ENCODE results near the gene FZR1.

Gene FZR1

GRCh38 chr19:3532154-3532786 is 26.2 kb downstream of the FZR1 start:
- no peak for DNase-seq

GRCh38 chr19:3533033-3533432 is 26.9 kb downstream of the FZR1 start:
- no peak for DNase-seq

DNA sequence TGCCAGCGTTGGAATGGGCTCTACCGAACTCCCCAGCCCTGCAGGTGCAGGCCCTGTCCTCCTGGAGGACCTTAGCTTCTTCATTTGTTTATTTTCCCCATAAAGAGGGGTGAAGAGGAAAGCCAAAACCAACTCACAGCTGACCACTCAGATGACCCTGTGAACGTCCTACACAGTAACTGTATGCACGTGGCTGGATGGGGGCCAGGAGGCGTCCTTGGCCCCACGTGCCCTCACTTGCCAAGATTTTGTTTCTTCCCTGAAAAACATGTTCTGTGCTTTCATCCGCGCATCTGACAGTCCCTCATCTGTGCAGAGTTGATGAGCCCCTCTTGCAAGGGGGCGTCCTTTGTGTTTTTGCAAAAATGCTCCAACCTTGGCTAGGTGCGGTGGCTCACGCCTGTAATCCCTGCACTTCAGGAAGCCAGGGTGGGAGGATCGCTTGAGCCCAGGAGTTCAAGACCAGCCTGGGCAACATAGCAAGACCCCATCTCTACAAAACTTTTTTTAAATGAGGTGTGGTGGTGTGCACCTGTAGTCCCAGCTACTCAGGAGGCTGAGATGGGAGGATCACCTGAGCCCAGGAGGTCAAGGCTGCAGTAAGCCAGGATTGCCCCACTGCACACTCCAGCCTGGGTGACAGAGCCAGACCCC is 27.6 kb downstream of the FZR1 start:
- no peak for DNase-seq

- DNase-seq: no peak
Observed at GRCh38 chr19:3534375-3535234, 28.5 kb downstream of the FZR1 start.

DNA sequence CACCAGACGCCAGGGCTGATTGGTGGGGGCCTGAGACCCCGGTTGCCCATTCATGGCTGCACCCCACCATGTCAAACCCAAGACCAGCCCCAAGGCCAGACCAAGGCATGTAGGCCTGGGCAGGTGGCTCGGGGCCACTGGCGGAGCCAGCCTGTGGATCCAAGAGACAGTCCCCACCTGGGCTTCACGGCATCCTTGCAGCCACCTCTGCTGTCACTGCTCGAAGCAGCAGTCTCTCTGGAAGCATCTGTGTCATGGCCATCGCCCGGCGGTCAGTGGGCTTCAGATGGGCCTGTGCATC is 29.1 kb downstream of the FZR1 start:
- DNase-seq: no peak

DNA sequence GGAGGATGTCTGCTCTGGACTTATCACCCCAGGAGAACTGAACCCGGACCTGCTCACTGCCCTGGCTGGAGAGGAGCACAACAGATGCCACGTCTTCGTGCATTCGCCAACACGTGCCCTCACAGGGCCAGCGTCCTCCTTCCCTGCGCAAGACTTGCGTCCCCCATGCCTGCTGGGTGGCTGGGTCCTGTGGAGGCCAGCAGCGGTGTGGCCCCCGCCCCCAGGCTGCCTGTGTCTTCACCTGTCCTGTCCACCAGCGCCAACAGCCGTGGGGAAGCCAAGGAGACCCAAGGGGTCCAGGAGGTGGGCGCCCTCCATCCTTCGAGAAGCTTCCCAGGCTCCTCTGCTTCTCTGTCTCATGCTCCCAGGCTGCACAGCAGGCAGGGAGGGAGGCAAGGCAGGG is 29.5 kb downstream of the FZR1 start:
- no peak for DNase-seq

DNA sequence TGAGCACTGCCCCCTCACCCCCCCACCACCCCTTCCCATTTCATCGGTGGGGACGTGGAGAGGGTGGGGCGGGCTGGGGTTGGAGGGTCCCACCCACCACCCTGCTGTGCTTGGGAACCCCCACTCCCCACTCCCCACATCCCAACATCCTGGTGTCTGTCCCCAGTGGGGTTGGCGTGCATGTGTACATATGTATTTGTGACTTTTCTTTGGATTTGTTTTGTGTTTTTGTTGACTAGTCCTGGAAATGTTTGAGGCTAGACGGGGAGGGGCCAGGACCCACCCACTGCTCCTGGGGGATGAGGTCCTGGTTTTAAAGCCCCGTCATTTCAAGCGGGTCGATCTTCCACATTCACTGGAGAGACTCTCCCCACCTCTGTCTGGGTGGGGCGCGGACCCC is 29.9 kb downstream of the FZR1 start:
- no peak for DNase-seq

DNA sequence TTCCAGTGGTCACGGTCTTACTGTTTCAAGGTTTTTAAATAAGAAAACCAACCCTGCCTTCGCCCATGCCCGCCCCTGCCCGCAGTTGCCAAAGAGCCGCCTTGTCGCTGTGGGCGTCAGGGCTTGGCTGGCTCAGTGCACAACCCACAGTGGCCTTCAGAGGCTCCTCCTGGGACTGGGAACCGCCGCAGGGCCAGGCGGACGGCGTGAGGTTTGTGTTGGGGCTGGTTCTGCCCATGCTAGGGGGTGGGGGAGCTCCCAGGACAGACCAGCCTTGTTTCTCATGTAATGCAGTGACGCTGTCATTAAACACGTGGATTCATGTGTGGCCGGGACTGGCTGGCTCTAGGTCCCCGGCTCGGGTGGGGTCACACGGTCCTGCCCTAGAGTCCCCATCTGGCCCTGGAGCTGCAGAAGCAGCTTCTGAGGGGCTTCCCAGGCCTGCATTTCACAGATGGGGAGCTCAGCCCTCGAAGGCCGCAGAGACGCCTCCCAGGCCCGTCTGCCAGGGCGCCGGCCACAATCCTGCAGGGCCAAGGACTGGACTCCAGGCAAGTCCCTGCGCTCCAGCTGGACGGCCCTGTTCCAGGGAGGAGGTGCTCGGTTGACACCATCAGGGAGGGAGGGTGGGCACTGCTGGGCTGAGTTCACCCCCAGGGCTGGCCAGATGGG is 30.5 kb downstream of the FZR1 start:
- DNase-seq: no peak

DNA sequence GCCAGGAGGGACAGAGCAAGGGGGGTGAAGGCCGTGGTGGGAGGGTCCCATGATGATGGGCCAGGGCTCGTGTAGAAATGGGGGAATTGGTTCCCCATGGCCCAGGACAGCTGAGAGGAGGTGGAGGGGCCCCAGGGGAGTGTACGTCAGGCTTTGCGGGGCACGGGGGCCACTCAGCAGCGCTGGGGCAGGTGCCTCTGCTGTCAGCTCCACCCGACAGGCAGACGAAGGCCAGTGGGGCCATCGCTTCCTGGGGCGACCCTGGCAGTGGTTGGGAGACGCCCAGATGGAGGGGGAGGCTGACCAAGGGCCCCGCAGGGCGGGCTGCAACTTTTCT is 31.0 kb downstream of the FZR1 start:
- DNase-seq: no peak

DNA sequence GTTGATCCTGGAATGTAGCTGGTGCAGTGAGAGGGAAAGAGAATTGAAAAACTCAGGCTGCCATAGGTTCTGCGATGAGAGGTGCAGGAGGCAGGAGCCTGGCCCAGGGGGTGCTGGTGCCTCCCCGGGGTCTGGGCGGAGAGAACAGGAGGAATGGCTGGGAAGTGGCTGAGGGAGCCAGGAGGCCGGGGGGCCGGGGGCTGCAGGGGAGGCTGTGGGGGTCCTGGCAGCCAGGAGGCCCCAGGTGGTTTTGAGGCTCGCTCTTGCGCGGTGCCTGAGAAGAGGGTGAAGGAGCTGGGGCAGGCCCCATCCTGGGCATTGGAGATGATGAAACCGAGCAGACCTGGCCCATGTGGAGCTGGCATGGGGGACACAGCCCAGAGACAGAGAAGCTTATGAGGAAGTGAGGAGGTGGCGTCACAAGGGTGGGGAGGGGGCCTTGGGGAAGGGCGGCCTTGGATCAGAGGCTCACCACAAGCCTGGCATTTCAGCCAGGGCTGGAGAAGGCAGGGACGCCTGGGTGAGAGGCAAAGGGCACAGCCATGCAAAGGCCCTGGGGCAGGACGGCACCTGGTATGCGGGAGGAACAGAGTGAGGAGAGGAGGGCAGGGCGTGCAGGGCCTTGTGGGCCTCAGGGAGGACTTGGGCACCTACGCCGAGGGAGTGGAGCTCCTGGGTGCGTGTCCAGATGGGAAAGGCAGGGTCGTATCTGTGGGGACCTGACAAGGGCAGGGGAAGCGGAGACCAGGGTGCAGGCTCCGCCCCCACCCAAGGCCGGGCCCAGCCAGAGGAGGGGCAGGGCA is 31.5 kb downstream of the FZR1 start:
- no peak for DNase-seq

GRCh38 chr19:3538258-3538929 is 32.3 kb downstream of the FZR1 start:
- DNase-seq: no peak

GRCh38 chr19:3538965-3539755 is 33.0 kb downstream of the FZR1 start, which contains the start of gene TEKTIP1:
TSS of gene TEKTIP1 (plus strand) at chr19:3539174. CDS start at chr19:3539178, 4 bp downstream.
- DNase-seq: no peak

DNA sequence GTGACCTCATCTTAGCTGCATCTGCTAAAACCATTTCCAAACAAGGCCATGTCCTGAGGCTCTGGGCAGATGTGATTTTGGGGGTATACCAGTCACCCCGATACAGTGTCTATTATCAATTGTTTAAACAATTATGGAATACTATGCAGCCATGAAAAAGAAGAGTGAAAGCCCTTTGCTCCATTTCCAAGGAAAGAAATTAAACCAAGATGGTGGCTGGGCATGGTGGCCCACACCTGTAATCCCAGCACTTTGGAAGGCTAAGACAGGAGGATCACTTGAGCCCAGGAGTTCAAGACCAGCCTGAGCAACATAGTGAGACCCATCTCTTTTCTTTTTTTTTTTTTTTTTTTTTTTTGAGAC is 33.6 kb downstream of the FZR1 start:
- no peak for DNase-seq

DNA sequence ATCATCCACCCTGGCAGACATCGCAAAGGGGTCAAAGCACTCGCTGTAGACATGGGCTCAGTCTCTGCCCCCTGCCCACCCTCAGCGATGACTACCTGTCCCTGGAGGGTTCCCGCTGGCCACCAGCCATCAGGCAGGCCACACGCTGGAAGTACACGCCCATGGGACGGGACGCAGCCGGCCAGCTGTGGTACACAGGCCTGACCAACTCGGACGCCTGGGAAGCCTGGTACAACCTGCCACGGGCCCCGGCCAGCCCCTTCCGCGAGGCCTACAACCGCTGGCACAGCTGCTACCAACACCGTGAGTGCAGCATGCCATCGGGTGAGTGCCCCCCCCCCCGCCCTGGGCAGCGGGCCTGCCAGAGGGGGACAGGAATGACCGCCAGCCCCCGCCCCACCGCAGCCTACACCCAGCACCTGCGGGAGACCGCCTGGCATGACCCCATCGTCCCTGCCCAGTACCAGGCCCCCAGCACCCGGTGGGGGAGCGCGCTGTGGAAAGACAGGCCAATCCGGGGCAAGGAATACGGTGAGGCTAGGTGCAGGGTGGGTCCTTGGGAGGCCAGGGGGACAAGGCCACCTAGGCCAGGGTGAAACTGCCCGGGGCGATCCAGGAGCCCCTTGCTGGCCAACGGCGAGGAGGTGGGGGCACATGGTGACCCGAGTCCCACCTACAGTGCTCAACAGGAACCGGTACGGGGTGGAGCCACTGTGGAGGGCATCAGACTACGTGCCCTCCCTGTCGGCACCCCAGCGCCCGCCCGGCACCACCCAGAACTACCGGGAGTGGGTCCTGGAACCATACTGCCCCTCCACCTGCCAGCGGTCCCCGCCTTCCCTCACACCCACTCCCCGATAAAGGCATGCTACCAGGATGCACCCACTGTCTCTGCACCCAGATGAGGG is 37.3 kb downstream of the FZR1 start:
- DNase-seq: no peak

DNA sequence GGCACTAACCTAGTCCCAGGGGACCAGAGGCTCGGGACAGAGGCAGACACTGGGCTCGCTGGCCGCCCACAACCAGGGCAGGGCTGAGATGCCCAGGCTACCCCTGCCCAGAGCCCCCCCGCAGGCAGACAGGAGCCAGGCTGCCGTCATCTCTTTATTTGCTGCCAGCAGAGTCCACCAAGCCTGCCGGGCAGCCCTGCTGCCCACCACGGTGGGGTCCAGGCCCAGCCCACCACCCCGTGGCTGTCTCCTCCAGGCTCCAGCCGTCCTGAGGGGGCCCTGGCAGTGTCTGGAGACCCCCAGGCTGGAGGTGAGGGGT is 37.9 kb downstream of the FZR1 start:
- no peak for DNase-seq

GRCh38 chr19:3544742-3545668 is 38.9 kb downstream of the FZR1 start:
- DNase-seq: peak; percentile 38 to 82 (median 72)

GRCh38 chr19:3545669-3546034 is 39.5 kb downstream of the FZR1 start:
- no peak for DNase-seq

GRCh38 chr19:3546119-3546518 is 40.0 kb downstream of the FZR1 start:
- DNase-seq: no peak

DNA sequence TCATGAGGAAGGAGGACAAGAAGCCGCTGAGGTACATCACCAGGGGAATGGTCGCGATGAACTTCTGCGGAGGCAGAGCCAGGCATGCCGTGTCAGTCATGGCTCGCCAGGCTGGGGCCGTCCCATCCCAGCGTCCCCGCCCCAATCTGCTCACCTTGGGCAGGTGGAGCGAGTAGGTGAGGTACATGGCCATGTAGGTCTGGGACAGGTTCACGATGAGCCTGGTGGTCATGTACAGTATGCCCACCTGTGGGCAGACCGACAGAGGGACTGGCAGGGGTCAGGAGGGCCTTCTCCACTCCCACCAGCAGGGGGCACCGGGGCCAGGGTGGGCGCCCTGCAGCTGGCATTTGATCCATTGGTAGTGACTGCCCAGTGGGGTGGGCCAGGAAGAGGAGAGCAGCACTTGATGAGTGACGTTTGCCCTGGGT is 41.2 kb downstream of the FZR1 start:
- DNase-seq: peak in 2 of 6 experiments; percentile 12
